AG09319 (cell line): ENCODE data around the gene PDGFC.

Source experiments
- DNase-seq: peaks from one replicate; pipeline ENCODE4 v3.0.0-alpha.2; 2010; ENCODE audit warnings: low read depth; ENCODE audit errors: extremely low read depth
- CTCF ChIP-seq: IDR thresholded peaks from 2 replicates; pipeline ENCODE4 v1.5.1; 2011; ENCODE audit warnings: low read depth, mild to moderate bottlenecking, inconsistent platforms, low read length, moderate library complexity

PDGFC gene

DNA sequence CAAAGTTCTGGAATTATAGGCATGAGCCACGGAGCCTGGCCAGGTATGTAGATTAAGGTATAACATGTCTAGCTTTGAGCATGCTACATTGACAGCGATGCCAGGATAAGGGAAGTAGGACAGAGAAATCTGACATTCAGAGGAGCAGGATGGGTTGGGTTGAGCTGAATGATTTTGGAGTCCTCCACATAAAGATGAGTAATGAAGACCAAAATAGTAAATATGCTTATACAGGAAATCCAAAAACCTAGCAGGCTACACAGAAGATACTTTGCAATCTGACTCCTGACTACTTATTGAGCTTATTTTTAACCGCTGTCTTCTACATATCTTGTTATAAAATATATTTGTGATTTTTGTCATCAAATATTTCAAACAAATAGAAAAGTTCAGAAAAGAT is 69.7 kb downstream of the PDGFC start:
- TF ChIP-seq CTCF, result no peak
- DNase-seq, result no peak

GRCh38 chr4:156898373-156899117 is 73.1 kb downstream of the PDGFC start:
- TF ChIP-seq CTCF, result no peak
- DNase-seq, result no peak

- no peak for DNase-seq
- no peak for TF ChIP-seq CTCF
Observed at GRCh38 chr4:156896527-156896926, 75.1 kb downstream of the PDGFC start.

GRCh38 chr4:156894234-156894633 is 77.4 kb downstream of the PDGFC start:
- no peak for TF ChIP-seq CTCF
- no peak for DNase-seq

DNA sequence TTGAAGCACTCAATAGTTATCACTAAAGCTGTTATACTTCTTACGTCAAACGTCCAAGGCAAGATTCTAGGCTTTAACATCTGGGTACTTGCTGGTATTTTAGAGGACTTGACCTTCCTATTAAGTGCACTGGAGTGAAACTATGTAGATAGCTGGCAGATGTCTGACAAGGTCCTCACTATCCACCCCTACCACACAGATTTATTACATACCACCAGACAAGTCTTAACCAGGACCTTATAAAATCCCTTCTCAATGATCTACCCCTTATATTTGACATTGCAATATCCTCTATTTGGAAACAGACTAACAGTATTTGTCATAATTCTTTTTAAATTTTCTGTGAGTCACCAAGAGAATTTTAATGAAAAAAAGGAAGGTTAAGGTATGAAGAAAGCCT is 78.8 kb downstream of the PDGFC start:
- no peak for DNase-seq

DNA sequence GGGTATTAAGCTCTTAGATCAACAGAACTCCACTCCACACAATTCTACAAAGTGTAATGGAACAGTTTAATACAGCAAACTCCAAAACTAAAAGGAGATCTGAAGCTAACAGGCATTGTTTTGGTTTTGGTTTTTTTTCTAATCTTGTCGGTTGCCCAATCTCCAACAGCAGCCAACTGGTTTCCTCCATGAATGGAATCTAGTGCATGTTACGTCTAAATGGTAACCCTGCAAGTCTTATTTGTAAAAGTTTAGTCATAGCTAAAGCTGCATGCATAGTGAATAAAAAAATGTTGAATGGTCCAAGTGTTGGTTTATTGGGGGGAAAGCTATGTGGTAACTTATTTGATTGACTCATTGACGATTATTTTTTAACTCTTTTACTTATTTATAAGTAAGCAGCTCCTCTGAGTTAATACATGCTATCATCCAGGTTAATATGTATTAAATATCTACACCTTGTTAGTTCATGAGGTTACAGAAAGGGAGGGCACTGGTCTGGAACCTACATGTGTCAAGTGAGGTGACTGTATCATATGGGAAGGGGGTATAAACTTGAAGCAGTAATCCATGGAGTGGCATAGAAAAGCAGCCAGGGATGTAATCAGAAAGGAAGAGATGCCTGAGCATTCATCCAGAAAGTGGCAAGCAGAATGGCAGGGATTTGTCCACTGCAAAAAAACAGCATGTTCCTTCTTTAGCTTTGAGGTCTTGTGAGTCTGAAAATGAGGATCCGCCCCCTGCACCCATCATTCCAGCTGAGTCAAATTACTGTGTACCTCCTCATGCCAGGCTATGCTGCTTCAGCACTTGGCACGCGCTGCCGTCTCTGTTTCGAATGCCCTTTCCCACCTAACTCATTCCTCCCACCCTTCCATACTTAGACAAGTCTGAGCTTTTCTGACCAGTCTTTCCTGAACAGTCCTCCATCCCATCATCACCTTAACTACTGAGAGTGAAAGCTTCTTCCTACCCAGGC is 81.7 kb downstream of the PDGFC start:
- peak; percentile 20 for DNase-seq
- TF ChIP-seq CTCF, result no peak

More for the DNA sequence above, 78.8 kb downstream of the PDGFC start:
- no peak for TF ChIP-seq CTCF

DNA sequence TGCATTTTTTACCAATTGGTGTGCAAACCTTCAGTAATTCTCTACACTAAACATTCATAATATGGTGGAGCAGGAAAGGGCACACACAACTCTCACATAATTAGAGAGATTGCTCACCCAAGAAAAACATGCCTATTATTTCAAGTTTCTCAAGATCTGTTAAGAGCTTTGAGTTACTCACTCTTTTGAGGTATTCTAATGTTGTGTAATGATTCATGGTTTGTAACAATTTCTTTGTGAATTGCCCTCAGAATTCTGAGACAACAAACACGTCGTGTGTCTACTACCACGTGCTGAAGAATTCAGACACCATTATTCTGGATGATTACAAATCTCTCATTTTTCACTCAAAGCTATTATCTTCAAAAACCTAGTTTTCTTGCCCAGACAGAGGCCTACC is 82.8 kb downstream of the PDGFC start:
- DNase-seq, result no peak
- no peak for TF ChIP-seq CTCF
